HG02610 (cell line): ENCODE results near the gene NUDT6.
"Not testable (repeated sequence)": the region's sequence is repeated elsewhere in the genome, so short reads cannot be mapped to it uniquely, and the experiment has no call there.

Experiments used
- ATAC-seq: cut with Tn5 transposase; IDR thresholded peaks from one replicate; pipeline ENCODE4 v1.9.1; 2021; ENCODE audit warnings: mild to moderate bottlenecking, moderate library complexity; ENCODE audit not compliant: unreplicated experiment

The NUDT6 gene

GRCh38 chr4:122921971-122922876 lies at the start of gene NUDT6:
Gene NUDT6 (minus strand): TSS chr4:122922597. CDS start chr4:122922572, 25 bp downstream.
- ATAC-seq, result peak; percentile 65

- no peak for ATAC-seq
These were observed 45.9 kb upstream of the NUDT6 start for GRCh38 chr4:122968227-122968812.

- ATAC-seq, result no peak
These were observed 44.8 kb upstream of the NUDT6 start for GRCh38 chr4:122967231-122967630.

- ATAC-seq, result no peak
These were observed 43.8 kb upstream of the NUDT6 start for GRCh38 chr4:122966201-122966600.

GRCh38 chr4:122963216-122963615 lies 40.8 kb upstream of the NUDT6 start:
- ATAC-seq, result no peak

- no peak for ATAC-seq
These were observed 38.2 kb upstream of the NUDT6 start for GRCh38 chr4:122960611-122961000.

- ATAC-seq, result no peak
These were observed 37.7 kb upstream of the NUDT6 start for GRCh38 chr4:122959981-122960610.

- no peak for ATAC-seq
These were observed 37.0 kb upstream of the NUDT6 start for GRCh38 chr4:122959441-122959840.

GRCh38 chr4:122958505-122958904 lies 36.1 kb upstream of the NUDT6 start:
- no peak for ATAC-seq

GRCh38 chr4:122953924-122954323 lies 31.5 kb upstream of the NUDT6 start:
- ATAC-seq, result no peak

- ATAC-seq, result no peak
These were observed 29.6 kb upstream of the NUDT6 start for GRCh38 chr4:122952028-122952427.

GRCh38 chr4:122948671-122949070 lies 26.3 kb upstream of the NUDT6 start:
- no peak for ATAC-seq

GRCh38 chr4:122946142-122946541 lies 23.7 kb upstream of the NUDT6 start:
- ATAC-seq, result no peak

GRCh38 chr4:122945136-122945535 lies 22.7 kb upstream of the NUDT6 start:
- not testable (repeated sequence) for ATAC-seq

- ATAC-seq, result no peak
These were observed 10.4 kb upstream of the NUDT6 start for GRCh38 chr4:122932763-122933162.

GRCh38 chr4:122930862-122931261 lies 8.5 kb upstream of the NUDT6 start:
- no peak for ATAC-seq

GRCh38 chr4:122928930-122929329 lies 6.5 kb upstream of the NUDT6 start:
- ATAC-seq, result no peak

- peak; percentile 98 for ATAC-seq
These were observed 597 bp upstream of the NUDT6 start for GRCh38 chr4:122922877-122923511.

GRCh38 chr4:122921300-122921699 lies 1.1 kb downstream of the NUDT6 start:
- ATAC-seq, result no peak

GRCh38 chr4:122920473-122920872 lies 1.9 kb downstream of the NUDT6 start:
- no peak for ATAC-seq

- ATAC-seq, result no peak
These were observed 4.7 kb downstream of the NUDT6 start for GRCh38 chr4:122917731-122918130.
